GM23338 (cell line): ENCODE results near the gene POU3F2. TPM values are rescaled to one million over a fixed set of nuclear protein-coding genes. Genes with fewer than 3 reads are reported as not detected.

Source experiments
- ATAC-seq: fragments of 200-7000 bp; cut with Tn5 transposase; 3 replicates; pipeline ENCODE4 v1.9.1; 2020
- DNase-seq: peaks from one replicate; pipeline ENCODE4 v3.0.0-alpha.2; 2015; ENCODE audit warnings: low spot score
- H2AFZ ChIP-seq: fragments of 200-600 bp; sonication (generic); 2 replicates; pipeline ENCODE4 v1.8.0; 2016; ENCODE audit warnings: antibody characterized with exemption, mild to moderate bottlenecking, moderate library complexity
- H3F3A ChIP-seq: fragments of 200-600 bp; sonication (generic); replicated peaks from 2 replicates; pipeline ENCODE4 v1.8.0; 2017; ENCODE audit warnings: antibody characterized with exemption, mixed run types, low read depth
- H3K27ac ChIP-seq: fragments of 200-600 bp; sonication (generic); 2 replicates; pipeline ENCODE4 v1.6.1; 2016; ENCODE audit warnings: low read depth
- H3K27me3 ChIP-seq: fragments of 200-600 bp; sonication (generic); 2 replicates; pipeline ENCODE4 v1.8.0; 2016; ENCODE audit warnings: mild to moderate bottlenecking, mixed run types, moderate library complexity; ENCODE audit not compliant: insufficient read depth
- H3K36me3 ChIP-seq: fragments of 200-600 bp; sonication (generic); 2 replicates; pipeline ENCODE4 v1.8.0; 2016; ENCODE audit warnings: mild to moderate bottlenecking; ENCODE audit not compliant: insufficient read depth
- H3K4me1 ChIP-seq: fragments of 200-600 bp; sonication (generic); 2 replicates; pipeline ENCODE4 v1.8.0; 2016; ENCODE audit warnings: mild to moderate bottlenecking, moderate library complexity; ENCODE audit not compliant: insufficient read depth
- H3K4me2 ChIP-seq: fragments of 200-600 bp; sonication (generic); 2 replicates; pipeline ENCODE4 v1.7.1; 2017; ENCODE audit warnings: mixed run types
- H3K4me3 ChIP-seq: fragments of 200-600 bp; sonication (generic); 2 replicates; pipeline ENCODE4 v1.6.1; 2016; ENCODE audit warnings: mixed run types
- H3K79me2 ChIP-seq: fragments of 200-600 bp; sonication (generic); replicated peaks from 2 replicates; pipeline ENCODE4 v1.8.0; 2017; ENCODE audit warnings: mild to moderate bottlenecking; ENCODE audit not compliant: insufficient read depth
- H3K9me2 ChIP-seq: fragments of 200-600 bp; sonication (generic); 2 replicates; pipeline ENCODE4 v1.8.0; 2017; ENCODE audit not compliant: insufficient read depth
- H4K20me1 ChIP-seq: fragments of 200-600 bp; sonication (generic); replicated peaks from 2 replicates; pipeline ENCODE4 v1.8.0; 2017; ENCODE audit warnings: mild to moderate bottlenecking; ENCODE audit not compliant: insufficient read depth
- H3K27ac Mint-ChIP-seq: 2 replicates; pipeline ENCODE4 v1.8.0; 2020; ENCODE audit warnings: inconsistent platforms, mild to moderate bottlenecking, moderate library complexity, mixed read lengths
- H3K27me3 Mint-ChIP-seq: 3 replicates; pipeline ENCODE4 v1.8.0; 2022; ENCODE audit warnings: low read depth, mild to moderate bottlenecking, moderate library complexity, mixed read lengths, inconsistent platforms; ENCODE audit not compliant: insufficient read depth, poor library complexity
- H3K36me3 Mint-ChIP-seq: 3 replicates; pipeline ENCODE4 v1.8.0; 2021; ENCODE audit warnings: low read depth, mild to moderate bottlenecking, inconsistent platforms, moderate library complexity, mixed read lengths
- H3K4me1 Mint-ChIP-seq: 3 replicates; pipeline ENCODE4 v1.8.0; 2020; ENCODE audit warnings: mild to moderate bottlenecking, inconsistent platforms, mixed read lengths
- H3K4me3 Mint-ChIP-seq: 3 replicates; pipeline ENCODE4 v1.8.0; 2021; ENCODE audit warnings: moderate library complexity, mild to moderate bottlenecking, inconsistent platforms, mixed read lengths
- H3K9me3 Mint-ChIP-seq: 3 replicates; pipeline ENCODE4 v1.8.0; 2020; ENCODE audit warnings: moderate library complexity, mild to moderate bottlenecking, inconsistent platforms, mixed read lengths
- CREB1 ChIP-seq: fragments of 250-450 bp; sonication (Bioruptor Pico); IDR thresholded peaks from 2 replicates; pipeline ENCODE4 v1.5.0; 2020; ENCODE audit warnings: low read depth, mild to moderate bottlenecking, moderate library complexity
- CTCF ChIP-seq, 2 experiments: fragments of 200-600 bp in 1 of 2; sonication (generic) in 1 of 2; conservative IDR thresholded peaks; 2 replicates each; pipeline versions ENCODE4 v1.5.1 to v1.6.1; 2016 to 2017; ENCODE audit warnings: antibody characterized with exemption in 2 of 2, low read depth in 2 of 2, mild to moderate bottlenecking in 2 of 2, moderate library complexity in 1 of 2
- ETS1 ChIP-seq: IDR thresholded peaks from 2 replicates; pipeline ENCODE4 v1.6.1; 2016; ENCODE audit warnings: antibody characterized with exemption
- EZH2 ChIP-seq: fragments of 200-600 bp; sonication (generic); IDR thresholded peaks from one replicate; pipeline ENCODE4 v1.8.0; 2017; ENCODE audit warnings: antibody characterized with exemption, mild to moderate bottlenecking, low read depth; ENCODE audit not compliant: unreplicated experiment
- JUNB ChIP-seq: IDR thresholded peaks from one replicate; pipeline ENCODE4 v1.6.1; 2016; ENCODE audit warnings: antibody characterized with exemption; ENCODE audit not compliant: unreplicated experiment
- NANOG ChIP-seq: IDR thresholded peaks from 2 replicates; pipeline ENCODE4 v1.6.1; 2016; ENCODE audit warnings: antibody characterized with exemption, borderline replicate concordance
- POLR2AphosphoS5 ChIP-seq: IDR thresholded peaks from 2 replicates; pipeline ENCODE4 v1.6.1; 2016; ENCODE audit warnings: antibody characterized with exemption, low read depth
- STAT1 ChIP-seq: IDR thresholded peaks from one replicate; pipeline ENCODE4 v1.6.1; 2016; ENCODE audit warnings: antibody characterized with exemption; ENCODE audit not compliant: unreplicated experiment
- ZNF114 ChIP-seq: fragments of 250-450 bp; sonication (Bioruptor Pico); IDR thresholded peaks from 2 replicates; pipeline ENCODE4 v1.5.0; 2020; ENCODE audit warnings: mild to moderate bottlenecking, moderate library complexity
- ZNF331 ChIP-seq: fragments of 250-450 bp; sonication (Bioruptor Pico); IDR thresholded peaks from 2 replicates; pipeline ENCODE4 v1.5.0; 2020; ENCODE audit warnings: low read depth, mild to moderate bottlenecking, moderate library complexity
- polyA plus RNA-seq: library from polyadenylated mRNA; unstranded; fragments of >200 nt; fragmentation: Nextera tagmentation; extraction: Ambion mirVana; gene quantifications from 2 replicates; pipeline ENCODE4 v1.2.1, GENCODE V29; 2016
- total RNA-seq: library from RNA; depleted of rRNA; stranded (reverse); fragments of >200 nt; shearing (Covaris generic); gene quantifications from 2 replicates; pipeline ENCODE4 v1.2.3, GENCODE V29; 2014
- TF ChIP-seq, protein P1 (sequence below): IDR thresholded peaks from one replicate; pipeline ENCODE4 v1.6.1; 2018; ENCODE audit warnings: antibody characterized with exemption; ENCODE audit not compliant: unreplicated experiment

Gene POU3F2
- total and polyA plus RNA-seq, 2 experiments from 2014 or later: 0.26 to 0.76 TPM

- TF ChIP-seq POLR2AphosphoS5: no peak
- TF ChIP-seq ETS1: peak; percentile 33; the same call in 1 of the 2 replicates
- peak; percentile 15 for TF ChIP-seq EZH2
- TF ChIP-seq ZNF114 (CRISPR knock-in tag): 0 out of 2 replicates have a peak, but pooled peaks have one; percentile 29
Observed at GRCh38 chr6:98847779-98848538, 13.6 kb downstream of the POU3F2 start (continued).

DNA sequence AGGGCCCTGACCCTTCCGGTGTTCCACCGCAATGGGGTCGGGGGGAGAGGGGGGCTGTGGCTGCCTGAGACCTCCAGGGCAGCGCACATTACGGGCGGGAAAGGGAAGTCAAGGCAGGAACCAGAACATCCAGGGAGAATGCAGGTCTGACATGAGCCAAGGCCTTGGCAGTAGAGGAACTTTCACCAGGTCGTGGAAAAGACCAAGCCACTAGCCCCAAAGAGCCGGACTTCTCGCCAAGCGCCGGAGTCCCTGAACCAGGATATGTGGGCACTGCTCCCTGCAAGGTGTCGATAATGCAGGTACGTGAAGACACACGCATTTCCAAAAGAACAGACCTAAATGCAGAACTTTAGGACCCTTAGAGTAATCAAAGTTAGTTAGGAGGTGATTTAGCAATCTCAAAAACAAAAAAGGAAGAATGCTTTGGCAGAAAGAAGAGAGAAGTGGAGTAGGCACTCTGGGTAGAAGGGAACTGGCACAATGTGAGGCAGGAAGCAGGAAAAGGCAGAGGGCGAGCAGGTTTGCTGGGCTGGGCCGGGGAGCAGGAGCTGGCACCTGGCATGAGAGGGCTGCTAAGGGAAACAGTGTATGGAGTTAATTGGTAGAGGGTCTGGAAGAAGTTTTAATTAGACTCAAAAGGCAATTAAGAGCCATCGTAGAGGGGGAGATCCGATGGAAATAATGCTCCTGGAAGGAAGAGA lies 14.3 kb downstream of the POU3F2 start:
- no peaks in the 10 kb centered on the region for H3K9me2 ChIP-seq
- peaks cover 24% of the 10 kb centered on the region for H3K4me1 ChIP-seq
- H3K27ac Mint-ChIP-seq: no peak overlapping the region
- peaks cover 20% of the 10 kb centered on the region for H3K4me1 Mint-ChIP-seq
- no peaks in the 10 kb centered on the region for H3K36me3 ChIP-seq
- peaks cover 63% of the 10 kb centered on the region for H3K27me3 ChIP-seq
- H3K36me3 Mint-ChIP-seq: no peaks in the 10 kb centered on the region
- no peak; the same call in 2 of the 3 replicates for ATAC-seq
- peak overlapping the region; percentile 85 for H3K4me3 ChIP-seq
- DNase-seq: no peak
- H3K9me3 Mint-ChIP-seq: no peaks in the 10 kb centered on the region
- 0 out of 2 replicates have a peak, but pooled peaks cover 4% of the 10 kb centered on the region for H3F3A ChIP-seq
- H2AFZ ChIP-seq: peak overlapping the region; percentile 97
- no peaks in the 10 kb centered on the region for H4K20me1 ChIP-seq
- no peaks in the 10 kb centered on the region for H3K79me2 ChIP-seq
- H3K4me2 ChIP-seq: peak overlapping the region; percentile 98
- peak overlapping the region; percentile 70 for H3K4me3 Mint-ChIP-seq
- H3K27ac ChIP-seq: no peak overlapping the region
- H3K27me3 Mint-ChIP-seq: peaks cover 51% of the 10 kb centered on the region
- TF ChIP-seq EZH2: no peak
- TF ChIP-seq STAT1: no peak
- no peak for TF ChIP-seq CTCF (conservative IDR thresholded peaks at IDR 0.05; ENCODE audit: low read depth in 2 of 2)
- no peak for TF ChIP-seq ETS1
- TF ChIP-seq NANOG: no peak
- TF ChIP-seq ZNF331 (CRISPR knock-in tag): no peak
- no peak for TF ChIP-seq JUNB
- TF ChIP-seq, protein P1, sequence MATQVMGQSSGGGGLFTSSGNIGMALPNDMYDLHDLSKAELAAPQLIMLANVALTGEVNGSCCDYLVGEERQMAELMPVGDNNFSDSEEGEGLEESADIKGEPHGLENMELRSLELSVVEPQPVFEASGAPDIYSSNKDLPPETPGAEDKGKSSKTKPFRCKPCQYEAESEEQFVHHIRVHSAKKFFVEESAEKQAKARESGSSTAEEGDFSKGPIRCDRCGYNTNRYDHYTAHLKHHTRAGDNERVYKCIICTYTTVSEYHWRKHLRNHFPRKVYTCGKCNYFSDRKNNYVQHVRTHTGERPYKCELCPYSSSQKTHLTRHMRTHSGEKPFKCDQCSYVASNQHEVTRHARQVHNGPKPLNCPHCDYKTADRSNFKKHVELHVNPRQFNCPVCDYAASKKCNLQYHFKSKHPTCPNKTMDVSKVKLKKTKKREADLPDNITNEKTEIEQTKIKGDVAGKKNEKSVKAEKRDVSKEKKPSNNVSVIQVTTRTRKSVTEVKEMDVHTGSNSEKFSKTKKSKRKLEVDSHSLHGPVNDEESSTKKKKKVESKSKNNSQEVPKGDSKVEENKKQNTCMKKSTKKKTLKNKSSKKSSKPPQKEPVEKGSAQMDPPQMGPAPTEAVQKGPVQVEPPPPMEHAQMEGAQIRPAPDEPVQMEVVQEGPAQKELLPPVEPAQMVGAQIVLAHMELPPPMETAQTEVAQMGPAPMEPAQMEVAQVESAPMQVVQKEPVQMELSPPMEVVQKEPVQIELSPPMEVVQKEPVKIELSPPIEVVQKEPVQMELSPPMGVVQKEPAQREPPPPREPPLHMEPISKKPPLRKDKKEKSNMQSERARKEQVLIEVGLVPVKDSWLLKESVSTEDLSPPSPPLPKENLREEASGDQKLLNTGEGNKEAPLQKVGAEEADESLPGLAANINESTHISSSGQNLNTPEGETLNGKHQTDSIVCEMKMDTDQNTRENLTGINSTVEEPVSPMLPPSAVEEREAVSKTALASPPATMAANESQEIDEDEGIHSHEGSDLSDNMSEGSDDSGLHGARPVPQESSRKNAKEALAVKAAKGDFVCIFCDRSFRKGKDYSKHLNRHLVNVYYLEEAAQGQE: no peak
- no peak for TF ChIP-seq CREB1 (CRISPR knock-in tag)
- TF ChIP-seq ZNF114 (CRISPR knock-in tag): no peak
